Chondrocyte (in vitro differentiated cells): ENCODE measurements around the gene DEGS2. TPM values are rescaled to one million over a fixed set of nuclear protein-coding genes. Genes with fewer than 3 reads are reported as not detected.
"Not testable (repeated sequence)": the region's sequence is repeated elsewhere in the genome, so short reads cannot be mapped to it uniquely, and the experiment has no call there.

ENCODE experiments used
- DNase-seq: peaks from one replicate; pipeline ENCODE4 v3.0.0; 2021; ENCODE audit warnings: mixed read lengths, low spot score
- H3K27ac Mint-ChIP-seq: one replicate; pipeline ENCODE4 v1.8.0; 2021; ENCODE audit warnings: mild to moderate bottlenecking, moderate library complexity, mixed read lengths; ENCODE audit not compliant: unreplicated experiment
- H3K27me3 Mint-ChIP-seq: 2 replicates; pipeline ENCODE4 v1.8.0; 2021; ENCODE audit warnings: low read depth, mixed read lengths
- H3K36me3 Mint-ChIP-seq: 2 replicates; pipeline ENCODE4 v1.8.0; 2021; ENCODE audit warnings: low read depth, mixed read lengths
- H3K4me1 Mint-ChIP-seq: 2 replicates; pipeline ENCODE4 v1.8.0; 2021; ENCODE audit warnings: low read depth, mild to moderate bottlenecking, mixed read lengths
- H3K4me3 Mint-ChIP-seq: one replicate; pipeline ENCODE4 v1.8.0; 2021; ENCODE audit warnings: mild to moderate bottlenecking, moderate library complexity, mixed read lengths; ENCODE audit not compliant: unreplicated experiment
- H3K9me3 Mint-ChIP-seq: 2 replicates; pipeline ENCODE4 v1.8.0; 2021; ENCODE audit warnings: low read depth, mixed read lengths
- CTCF ChIP-seq: fragments of 200-600 bp; sonication (generic); IDR thresholded peaks from 2 replicates; pipeline ENCODE4 v1.5.0; 2021; ENCODE audit warnings: antibody characterized with exemption, mild to moderate bottlenecking, moderate library complexity
- long read RNA-seq: library from polyadenylated mRNA; stranded (forward); transcript quantifications from one replicate; pipeline ENCODE4 v2.0.0, GENCODE V29; 2021
- total RNA-seq: library from RNA; stranded (reverse); gene quantifications from 3 replicates; pipeline ENCODE4 v1.2.1, GENCODE V29; 2021

DEGS2 gene
- 0.17 to 0.36 TPM in 2 of 3 replicates, not detected in the other for total RNA-seq
- long read RNA-seq, result 0 reads

- Mint-ChIP-seq H3K27ac (no peak within 1 kb of the TSS), H3K36me3 (peaks cover 5% of the 10 kb centered on the region), H3K4me3 (peak within 1 kb of the TSS; percentile 41), H3K4me1 (peaks cover 3% of the 10 kb centered on the region), H3K27me3 (peaks cover 12% of the 10 kb centered on the region), H3K9me3 (peaks cover 5% of the 10 kb centered on the region)
- no peak for DNase-seq
- TF ChIP-seq CTCF, result no peak
Observed at GRCh38 chr14:100159094-100159864, at the start of gene DEGS2. DEGS2 (minus strand) TSS chr14:100159645; CDS start chr14:100159587, 58 bp downstream.

GRCh38 chr14:100208136-100208535 is 48.7 kb upstream of the DEGS2 start:
- not testable (repeated sequence) for H3K36me3 Mint-ChIP-seq, H3K9me3 Mint-ChIP-seq, H3K27me3 Mint-ChIP-seq, DNase-seq, H3K4me1 Mint-ChIP-seq, H3K4me3 Mint-ChIP-seq, H3K27ac Mint-ChIP-seq

- H3K27me3 Mint-ChIP-seq, DNase-seq, H3K4me1 Mint-ChIP-seq: not testable (repeated sequence)
Observed at GRCh38 chr14:100207588-100207987, 48.1 kb upstream of the DEGS2 start.

GRCh38 chr14:100204835-100205167 is 45.4 kb upstream of the DEGS2 start:
- H3K27me3 Mint-ChIP-seq, H3K36me3 Mint-ChIP-seq, H3K4me3 Mint-ChIP-seq, DNase-seq, H3K9me3 Mint-ChIP-seq, H3K4me1 Mint-ChIP-seq, H3K27ac Mint-ChIP-seq: not testable (repeated sequence)

More at GRCh38 chr14:100207588-100207987, 48.1 kb upstream of the DEGS2 start:
- not testable (repeated sequence) for H3K9me3 Mint-ChIP-seq, H3K36me3 Mint-ChIP-seq, H3K27ac Mint-ChIP-seq, H3K4me3 Mint-ChIP-seq

- no peak overlapping the region for H3K27ac Mint-ChIP-seq
- H3K27me3 Mint-ChIP-seq, result no peaks in the 10 kb centered on the region
- no peak for TF ChIP-seq CTCF
- H3K9me3 Mint-ChIP-seq, result no peaks in the 10 kb centered on the region
- peaks cover 4% of the 10 kb centered on the region for H3K36me3 Mint-ChIP-seq
- no peak overlapping the region for H3K4me3 Mint-ChIP-seq
- H3K4me1 Mint-ChIP-seq, result no peaks in the 10 kb centered on the region
- no peak for DNase-seq
Observed at GRCh38 chr14:100203962-100204834, 44.8 kb upstream of the DEGS2 start.

- H3K27ac Mint-ChIP-seq, result no peak overlapping the region
- DNase-seq, result no peak
- H3K9me3 Mint-ChIP-seq, result no peaks in the 10 kb centered on the region
- no peaks in the 10 kb centered on the region for H3K4me1 Mint-ChIP-seq
- H3K27me3 Mint-ChIP-seq, result no peaks in the 10 kb centered on the region
- peaks cover 4% of the 10 kb centered on the region for H3K36me3 Mint-ChIP-seq
- no peak for TF ChIP-seq CTCF
- no peak overlapping the region for H3K4me3 Mint-ChIP-seq
Observed at GRCh38 chr14:100203146-100203545, 43.7 kb upstream of the DEGS2 start.
